K562 (cell line): ENCODE measurements around the gene SERPINA5. TPM values are rescaled to one million over a fixed set of nuclear protein-coding genes. Genes with fewer than 3 reads are reported as not detected.

Source experiments
- ATAC-seq: fragments of 200-7000 bp; cut with Tn5 transposase; 3 replicates; pipeline ENCODE4 v1.9.1; 2020; ENCODE audit warnings: moderate library complexity
- BruUV-seq: library from RNA; stranded (reverse); fragments of 400-500 nt; replicated peaks from 2 replicates; lab custom pipeline; 2021; lab: Mats Ljungman, UMichigan
- CTCF ChIA-PET: fragments of 300-600 bp; formaldehyde crosslinking; extraction: SDS; loops from one replicate; lab custom pipeline; 2021; ENCODE audit warnings: low intra/inter-chr PET ratio; lab: Yijun Ruan, JAX
- POLR2A ChIA-PET: fragments of 300-600, 350-650 bp; sonication (Branson Sonifier 250); formaldehyde crosslinking; extraction: SDS; loops from one replicate; lab custom pipeline; 2021; ENCODE audit warnings: antibody characterized with exemption, inconsistent platforms; lab: Yijun Ruan, JAX
- DNase-seq, 4 experiments: peaks; one replicate each; pipeline versions ENCODE4 v3.0.0 to v3.0.0-alpha.2; 2011 to 2018; ENCODE audit warnings: low spot score in 3 of 4, mixed read lengths in 3 of 4; ENCODE audit errors: extremely low read depth in 1 of 4
- FAIRE-seq: peaks from 2 replicates; lab custom pipeline; 2011; peaks lifted over from hg19 to GRCh38; lab: Jason Lieb, UNC
- H2AFZ ChIP-seq: 2 replicates; pipeline ENCODE4 v1.6.0; 2011; ENCODE audit warnings: low read depth, low read length, control low read depth, inconsistent platforms
- H3K27ac ChIP-seq: fragments of 200-600 bp; 3 replicates; pipeline ENCODE4 v1.8.0; 2011; ENCODE audit warnings: low read depth, mild to moderate bottlenecking, control low read depth, inconsistent platforms, low read length, moderate library complexity, mixed read lengths; ENCODE audit errors: extremely low read depth
- H3K27me3 ChIP-seq, 2 experiments: fragments of 300-600 bp in 1 of 2; 2 replicates in 1 of 2; 3 replicates in 1 of 2; pipeline versions ENCODE4 v1.6.0 to v1.8.0; 2011; ENCODE audit warnings: inconsistent platforms in 2 of 2, low read length in 2 of 2, mild to moderate bottlenecking in 1 of 2, mixed read lengths in 1 of 2, moderate library complexity in 1 of 2; ENCODE audit not compliant: control insufficient read depth in 2 of 2, insufficient read depth in 2 of 2
- H3K36me3 ChIP-seq: fragments of 300-600 bp; 3 replicates; pipeline ENCODE4 v1.8.0; 2011; ENCODE audit warnings: mild to moderate bottlenecking, low read length, inconsistent platforms; ENCODE audit not compliant: control insufficient read depth, insufficient read depth
- H3K4me1 ChIP-seq, 2 experiments: fragments of 200-600 bp in 1 of 2; replicated peaks in 1 of 2; 2 replicates in 1 of 2; 3 replicates in 1 of 2; pipeline versions ENCODE4 v1.5.1 to v1.8.0; 2011; ENCODE audit warnings: inconsistent platforms in 2 of 2, low read length in 2 of 2, mild to moderate bottlenecking in 1 of 2, mixed read lengths in 1 of 2, moderate library complexity in 1 of 2; ENCODE audit not compliant: control insufficient read depth in 2 of 2, insufficient read depth in 2 of 2
- H3K4me2 ChIP-seq: 2 replicates; pipeline ENCODE4 v1.6.1; 2011; ENCODE audit warnings: low read length, control low read depth, inconsistent platforms, mixed read lengths; ENCODE audit not compliant: insufficient read depth
- H3K4me3 ChIP-seq: fragments of 200-600 bp; sonication (generic), shearing (Covaris generic); 2 replicates; pipeline ENCODE4 v1.5.1; 2016; ENCODE audit warnings: control low read depth, inconsistent platforms
- H3K79me2 ChIP-seq: fragments of 200-600 bp; 3 replicates; pipeline ENCODE4 v1.8.0; 2011; ENCODE audit warnings: low read length, inconsistent platforms; ENCODE audit not compliant: control insufficient read depth, insufficient read depth
- H3K9ac ChIP-seq, 2 experiments: 2 replicates each; pipeline versions ENCODE4 v1.6.0 to v1.6.1; 2011; ENCODE audit warnings: low read depth in 2 of 2, low read length in 2 of 2, control low read depth in 1 of 2, inconsistent platforms in 1 of 2, mild to moderate bottlenecking in 1 of 2, mixed read lengths in 1 of 2; ENCODE audit not compliant: insufficient read depth in 1 of 2
- H3K9me1 ChIP-seq: one replicate; pipeline ENCODE4 v1.6.0; 2011; ENCODE audit warnings: inconsistent platforms, mild to moderate bottlenecking, low read length, moderate library complexity; ENCODE audit not compliant: control insufficient read depth, insufficient read depth
- H3K9me3 ChIP-seq: replicated peaks from 2 replicates; pipeline ENCODE4 v1.5.1; 2011; ENCODE audit warnings: low read depth, low read length, inconsistent platforms; ENCODE audit not compliant: control insufficient read depth, insufficient read depth
- H4K20me1 ChIP-seq: replicated peaks from 2 replicates; pipeline ENCODE4 v1.6.1; 2011; ENCODE audit warnings: low read length, inconsistent platforms, mixed read lengths; ENCODE audit not compliant: control insufficient read depth, insufficient read depth
- JUND ChIP-seq, 2 experiments: IDR thresholded peaks; 2 replicates in 1 of 2; 3 replicates in 1 of 2; pipeline ENCODE4 v1.6.1; 2011; ENCODE audit warnings: borderline replicate concordance in 2 of 2, low read depth in 2 of 2, low read length in 2 of 2, improper control_type of control experiment in 1 of 2, missing biosample characterization in 1 of 2, missing genetic modification characterization in 1 of 2, missing genetic modification reagents in 1 of 2
- NKRF ChIP-seq: fragments of 450-650 bp; IDR thresholded peaks from 2 replicates; pipeline ENCODE4 v1.6.1; 2016; ENCODE audit warnings: borderline replicate concordance
- NRF1 ChIP-seq, 2 experiments: fragments of 450-650 bp; IDR thresholded peaks in 1 of 2; conservative IDR thresholded peaks in 1 of 2; 2 replicates each; pipeline ENCODE4 v1.6.1; 2014; ENCODE audit warnings: mild to moderate bottlenecking in 2 of 2
- SNRNP70 ChIP-seq: fragments of 200-400 bp; formaldehyde crosslinking; optimal IDR thresholded peaks from 2 replicates; pipeline ENCODE3; 2017; ENCODE audit warnings: low read depth, low read length
- TFAM ChIP-seq: fragments of 250-450 bp; sonication (Bioruptor Pico); conservative IDR thresholded peaks from 2 replicates; pipeline ENCODE4 v1.5.0; 2021; ENCODE audit warnings: mild to moderate bottlenecking, moderate library complexity
- ZMIZ1 ChIP-seq, 2 experiments: fragments of 150-350 bp in 1 of 2; IDR thresholded peaks; 2 replicates each; pipeline ENCODE4 v1.6.1; 2012 to 2016; ENCODE audit warnings: low read depth in 2 of 2, low read length in 2 of 2, mild to moderate bottlenecking in 1 of 2, moderate library complexity in 1 of 2
- WGBS: fragments of 100-300 bp; shearing (Covaris generic); methylation state at CpG from one replicate; pipeline ENCODE4 v1.1.6; 2016; ENCODE audit warnings: low coverage, mixed read lengths; ENCODE audit not compliant: insufficient coverage; ENCODE audit errors: missing lambda C conversion rate; 5-methylcytosine and 5-hydroxymethylcytosine counted together
- in situ Hi-C: fragments of 300-500 bp; cut with MboI; formaldehyde crosslinking; loops from 4 replicates; pipeline ENCODE4 v1.15.0; 2018; ENCODE audit warnings: inconsistent platforms, mixed read lengths
- intact Hi-C: fragments of 100-400 bp; cut with micrococcal nuclease; formaldehyde crosslinking; loops from 2 replicates; pipeline ENCODE4 v1.14.2; 2022
- polyA plus RNA-seq, 8 experiments: library from polyadenylated mRNA; depleted of rRNA in 4 of 8; stranded (reverse) in 5 of 8; unstranded in 3 of 8; fragments of >200 nt; fragmentation: Nextera tagmentation in 2 of 8; fragmentation: Illumina TruSeq in 1 of 8; extraction: Ambion mirVana in 2 of 8; extraction: Trizol in 1 of 8; gene quantifications; 2 replicates each; pipeline versions ENCODE4 v1.2.1 to v1.2.3, GENCODE V29; 2011 to 2014; ENCODE audit warnings: inconsistent platforms in 1 of 8, missing spikeins in 1 of 8
- total RNA-seq, 7 experiments: library from RNA; depleted of rRNA in 6 of 7; stranded (reverse); fragments of >200 nt in 6 of 7; fragmentation: Illumina TruSeq in 2 of 7; extraction: Trizol in 2 of 7; gene quantifications; 2 replicates each; pipeline versions ENCODE4 v1.2.1 to v1.2.3, GENCODE V29; 2011 to 2021; ENCODE audit warnings: low replicate concordance in 1 of 7
- TF ChIP-seq, protein P1 (sequence below): fragments of 250-450 bp; sonication (Bioruptor Pico); IDR thresholded peaks from 2 replicates; pipeline ENCODE4 v1.5.0; 2021
- TF ChIP-seq, protein P2 (sequence below), 3 experiments: fragments of 200-800 bp in 1 of 3; sonication (Bioruptor generic) in 1 of 3; sonication (generic) in 1 of 3; formaldehyde crosslinking in 1 of 3; IDR thresholded peaks; 2 replicates each; pipeline versions ENCODE4 v1.6.1 to v1.8.0; 2016 to 2022; ENCODE audit warnings: mild to moderate bottlenecking in 2 of 3, missing compliant biosample characterization in 2 of 3, missing genetic modification characterization in 2 of 3, missing genetic modification reagents in 1 of 3

The SERPINA5 gene
- total and polyA plus RNA-seq, 9 of the 15 experiments (the other 6 are each of a cell fraction or from before 2014, with no cell fraction given): 0.38 TPM; not detected in 8

GRCh38 chr14:94631050-94631449 is 49.8 kb downstream of the SERPINA5 start (continued):
- TF ChIP-seq, protein P1, sequence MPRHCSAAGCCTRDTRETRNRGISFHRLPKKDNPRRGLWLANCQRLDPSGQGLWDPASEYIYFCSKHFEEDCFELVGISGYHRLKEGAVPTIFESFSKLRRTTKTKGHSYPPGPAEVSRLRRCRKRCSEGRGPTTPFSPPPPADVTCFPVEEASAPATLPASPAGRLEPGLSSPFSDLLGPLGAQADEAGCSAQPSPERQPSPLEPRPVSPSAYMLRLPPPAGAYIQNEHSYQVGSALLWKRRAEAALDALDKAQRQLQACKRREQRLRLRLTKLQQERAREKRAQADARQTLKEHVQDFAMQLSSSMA (CRISPR knock-in tag): no peak
- TF ChIP-seq TFAM (CRISPR knock-in tag) (no peak), NKRF (no peak)
- TF ChIP-seq, protein P2, sequence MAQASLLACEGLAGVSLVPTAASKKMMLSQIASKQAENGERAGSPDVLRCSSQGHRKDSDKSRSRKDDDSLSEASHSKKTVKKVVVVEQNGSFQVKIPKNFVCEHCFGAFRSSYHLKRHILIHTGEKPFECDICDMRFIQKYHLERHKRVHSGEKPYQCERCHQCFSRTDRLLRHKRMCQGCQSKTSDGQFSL (CRISPR knock-in tag; IDR thresholded peaks at IDR 0.05): no peak
- TF ChIP-seq, protein P2 (tag; IDR thresholded peaks at IDR 0.05): no peak

- no peak for TF ChIP-seq ZMIZ1 (IDR thresholded peaks at IDR 0.05; ENCODE audit: low read depth in 2 of 2, low read length in 2 of 2)
- no peak for TF ChIP-seq NRF1 (conservative IDR thresholded peaks at IDR 0.05 in 1 of 2, IDR thresholded peaks at IDR 0.05 in 1 of 2)
- TF ChIP-seq JUND (IDR thresholded peaks at IDR 0.05; ENCODE audit: borderline replicate concordance, low read depth, low read length): no peak
- no peak for TF ChIP-seq JUND (tag; IDR thresholded peaks at IDR 0.05; ENCODE audit: borderline replicate concordance, low read depth, low read length)
- TF ChIP-seq SNRNP70: no peak
- Histone ChIP-seq H3K9me3 (no peaks in the 10 kb centered on the region), H4K20me1 (no peaks in the 10 kb centered on the region), H3K4me3 (no peak overlapping the region), H3K9ac (no peak overlapping the region), H3K79me2 (no peaks in the 10 kb centered on the region), H3K27ac (no peak overlapping the region), H3K9me1 (no peaks in the 10 kb centered on the region), H2AFZ (no peak overlapping the region), H3K36me3 (no peaks in the 10 kb centered on the region), H3K27me3 (no peaks in the 10 kb centered on the region), H3K4me2 (no peak overlapping the region), H3K4me1 (no peaks in the 10 kb centered on the region)
- BruUV-seq: no TSS peak
- ATAC-seq (no peak), FAIRE-seq (no peak), DNase-seq (no peak)
- intact Hi-C loops (no loop called here), in situ Hi-C loops (no loop called here)
- CTCF ChIA-PET: no interaction called here
- 0% methylated on average over 7 of the region's 7 CpGs for WGBS
- POLR2A ChIA-PET: no interaction called here
Measured at GRCh38 chr14:94631536-94632304, 50.5 kb downstream of the SERPINA5 start.
